PC-9 (cell line): ENCODE data around the gene MXD4. TPM values are rescaled to one million over a fixed set of nuclear protein-coding genes. Genes with fewer than 3 reads are reported as not detected.

ENCODE experiments used
- BruUV-seq: library from RNA; stranded (reverse); fragments of 400-500 nt; replicated peaks from 2 replicates; lab custom pipeline; 2021; lab: Mats Ljungman, UMichigan
- CTCF ChIA-PET: fragments of 300-600 bp; sonication (Branson Sonifier 250); formaldehyde crosslinking; loops from one replicate; lab custom pipeline; 2022; ENCODE audit warnings: antibody characterized with exemption; lab: Charles Lee
- POLR2A ChIA-PET: fragments of 300-600 bp; sonication (Branson Sonifier 250); formaldehyde crosslinking; loops from one replicate; lab custom pipeline; 2022; ENCODE audit warnings: antibody characterized with exemption; ENCODE audit not compliant: unreplicated experiment; lab: Charles Lee
- DNase-seq, 2 experiments: peaks; one replicate each; pipeline versions ENCODE4 v3.0.0 to v3.0.0-alpha.2; 2015 to 2022; ENCODE audit warnings: mixed read lengths in 1 of 2
- H2AFZ ChIP-seq: fragments of 200-600 bp; sonication (generic); 2 replicates; pipeline ENCODE4 v1.8.1; 2017; ENCODE audit warnings: antibody characterized with exemption
- H3F3A ChIP-seq: fragments of 200-600 bp; sonication (generic); 2 replicates; pipeline ENCODE4 v1.8.1; 2017; ENCODE audit warnings: antibody characterized with exemption, mild to moderate bottlenecking, low read depth; ENCODE audit not compliant: insufficient read depth
- H3K27ac ChIP-seq: fragments of 200-600 bp; sonication (generic); 2 replicates; pipeline ENCODE4 v1.6.1; 2016; ENCODE audit warnings: mixed run types
- H3K27me3 ChIP-seq: fragments of 200-600 bp; sonication (generic); 2 replicates; pipeline ENCODE4 v1.6.1; 2016; ENCODE audit warnings: low read depth, mixed run types; ENCODE audit not compliant: insufficient read depth
- H3K36me3 ChIP-seq: fragments of 200-600 bp; sonication (generic); 2 replicates; pipeline ENCODE4 v1.6.1; 2016; ENCODE audit warnings: low read depth, mixed run types
- H3K4me1 ChIP-seq: fragments of 200-600 bp; sonication (generic); replicated peaks from 2 replicates; pipeline ENCODE4 v1.6.1; 2016; ENCODE audit warnings: mixed run types; ENCODE audit not compliant: insufficient read depth
- H3K4me2 ChIP-seq: fragments of 200-600 bp; sonication (generic); 2 replicates; pipeline ENCODE4 v1.6.1; 2017; ENCODE audit warnings: mixed run types
- H3K4me3 ChIP-seq: fragments of 200-600 bp; sonication (generic); 2 replicates; pipeline ENCODE4 v1.6.1; 2016; ENCODE audit warnings: mixed run types
- H3K79me2 ChIP-seq: fragments of 200-600 bp; sonication (generic); 2 replicates; pipeline ENCODE4 v1.6.1; 2017; ENCODE audit warnings: low read depth, mixed run types
- H3K9me2 ChIP-seq: fragments of 200-600 bp; sonication (generic); 2 replicates; pipeline ENCODE4 v1.8.1; 2017; ENCODE audit warnings: mild to moderate bottlenecking; ENCODE audit not compliant: insufficient read depth
- H3K9me3 ChIP-seq: fragments of 200-600 bp; sonication (generic); 2 replicates; pipeline ENCODE4 v1.8.1; 2016; ENCODE audit warnings: low read depth; ENCODE audit not compliant: insufficient read depth
- H4K20me1 ChIP-seq: fragments of 200-600 bp; sonication (generic); 2 replicates; pipeline ENCODE4 v1.8.1; 2017; ENCODE audit not compliant: insufficient read depth
- EZH2 ChIP-seq: fragments of 200-600 bp; sonication (generic); IDR thresholded peaks from 2 replicates; pipeline ENCODE4 v1.8.0; 2017; ENCODE audit warnings: antibody characterized with exemption, low read depth
- intact Hi-C: fragments of 100-400 bp; cut with micrococcal nuclease; formaldehyde crosslinking; loops from one replicate; pipeline ENCODE4 v1.10.0; 2022; ENCODE audit not compliant: unreplicated experiment
- total RNA-seq: library from RNA; stranded (reverse); gene quantifications from 2 replicates; pipeline ENCODE4 v1.2.3, GENCODE V29; 2021
- TF ChIP-seq, protein P1 (sequence below): fragments of 200-600 bp; sonication (generic); conservative IDR thresholded peaks from 2 replicates; pipeline ENCODE4 v1.6.1; 2017; ENCODE audit warnings: mixed run types, antibody characterized with exemption, mild to moderate bottlenecking, moderate library complexity

MXD4 gene
- total RNA-seq, 1 experiment from 2014 or later = 37.0 TPM

- Histone ChIP-seq H3K79me2 (no peaks in the 10 kb centered on the region), H2AFZ (no peak overlapping the region), H3F3A (no peaks in the 10 kb centered on the region), H3K4me1 (no peaks in the 10 kb centered on the region), H3K27me3 (peaks cover 26% of the 10 kb centered on the region; the same call in 1 of the 2 replicates), H3K9me2 (no peaks in the 10 kb centered on the region), H3K36me3 (no peaks in the 10 kb centered on the region), H3K4me2 (no peak overlapping the region), H3K9me3 (no peaks in the 10 kb centered on the region), H3K27ac (no peak overlapping the region), H3K4me3 (no peak overlapping the region), H4K20me1 (no peaks in the 10 kb centered on the region)
- BruUV-seq = no TSS peak
- POLR2A ChIA-PET = no interaction called here
- DNase-seq = no peak
- TF ChIP-seq, protein P1, sequence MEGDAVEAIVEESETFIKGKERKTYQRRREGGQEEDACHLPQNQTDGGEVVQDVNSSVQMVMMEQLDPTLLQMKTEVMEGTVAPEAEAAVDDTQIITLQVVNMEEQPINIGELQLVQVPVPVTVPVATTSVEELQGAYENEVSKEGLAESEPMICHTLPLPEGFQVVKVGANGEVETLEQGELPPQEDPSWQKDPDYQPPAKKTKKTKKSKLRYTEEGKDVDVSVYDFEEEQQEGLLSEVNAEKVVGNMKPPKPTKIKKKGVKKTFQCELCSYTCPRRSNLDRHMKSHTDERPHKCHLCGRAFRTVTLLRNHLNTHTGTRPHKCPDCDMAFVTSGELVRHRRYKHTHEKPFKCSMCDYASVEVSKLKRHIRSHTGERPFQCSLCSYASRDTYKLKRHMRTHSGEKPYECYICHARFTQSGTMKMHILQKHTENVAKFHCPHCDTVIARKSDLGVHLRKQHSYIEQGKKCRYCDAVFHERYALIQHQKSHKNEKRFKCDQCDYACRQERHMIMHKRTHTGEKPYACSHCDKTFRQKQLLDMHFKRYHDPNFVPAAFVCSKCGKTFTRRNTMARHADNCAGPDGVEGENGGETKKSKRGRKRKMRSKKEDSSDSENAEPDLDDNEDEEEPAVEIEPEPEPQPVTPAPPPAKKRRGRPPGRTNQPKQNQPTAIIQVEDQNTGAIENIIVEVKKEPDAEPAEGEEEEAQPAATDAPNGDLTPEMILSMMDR = no peak
- TF ChIP-seq EZH2 = no peak
- intact Hi-C loops = no loop called here
- CTCF ChIA-PET = no interaction called here
These were observed 39.3 kb upstream of the MXD4 start for GRCh38 chr4:2301225-2301642.

- TF ChIP-seq, protein P1 = no peak
- TF ChIP-seq EZH2 = no peak
- Histone ChIP-seq H3K9me3 (no peaks in the 10 kb centered on the region), H3K27ac (no peak overlapping the region), H3K4me2 (no peak overlapping the region), H3F3A (no peaks in the 10 kb centered on the region), H3K27me3 (peaks cover 27% of the 10 kb centered on the region; the same call in 1 of the 2 replicates), H3K4me1 (no peaks in the 10 kb centered on the region), H2AFZ (no peak overlapping the region), H3K79me2 (no peaks in the 10 kb centered on the region), H3K36me3 (no peaks in the 10 kb centered on the region), H3K9me2 (no peaks in the 10 kb centered on the region), H3K4me3 (no peak overlapping the region), H4K20me1 (no peaks in the 10 kb centered on the region)
- DNase-seq = no peak
- intact Hi-C loops = no loop called here
- ChIA-PET POLR2A (no interaction called here), CTCF (interaction anchor here (0.6 kb wide), 1 partner anchor 8 kb away, joined by 3 read pairs; no protein-coding TSS in a partner anchor)
- BruUV-seq = no TSS peak
These were observed 38.7 kb upstream of the MXD4 start for GRCh38 chr4:2300431-2301224.

- intact Hi-C loops = no loop called here
- H3K9me2 ChIP-seq = no peaks in the 10 kb centered on the region
- no TSS peak for BruUV-seq
- POLR2A ChIA-PET = no interaction called here
- no peaks in the 10 kb centered on the region for H3K4me1 ChIP-seq
- CTCF ChIA-PET = interaction anchor here (0.6 kb wide), 1 partner anchor 9 kb away, joined by 3 read pairs; no protein-coding TSS in a partner anchor
- no peaks in the 10 kb centered on the region for H4K20me1 ChIP-seq
- no peak overlapping the region for H3K4me3 ChIP-seq
- peaks cover 29% of the 10 kb centered on the region; the same call in 1 of the 2 replicates for H3K27me3 ChIP-seq
- H3F3A ChIP-seq = no peaks in the 10 kb centered on the region
- H3K27ac ChIP-seq = no peak overlapping the region
- no peak overlapping the region for H2AFZ ChIP-seq
- no peaks in the 10 kb centered on the region for H3K36me3 ChIP-seq
- TF ChIP-seq EZH2 = no peak
- TF ChIP-seq, protein P1 = no peak
- H3K9me3 ChIP-seq = no peaks in the 10 kb centered on the region
- H3K4me2 ChIP-seq = no peak overlapping the region
- no peak for DNase-seq
- no peaks in the 10 kb centered on the region for H3K79me2 ChIP-seq
These were observed 37.9 kb upstream of the MXD4 start for GRCh38 chr4:2299794-2300193.
